Panc1 (cell line): Measurements from ENCODE around the gene CHAF1B.
"Not testable (repeated sequence)": the region's sequence is repeated elsewhere in the genome, so short reads cannot be mapped to it uniquely, and the experiment has no call there.

Experiments
- POLR2AphosphoS5 ChIP-seq: IDR thresholded peaks from 2 replicates; pipeline ENCODE4 v1.6.1; 2012; ENCODE audit warnings: mild to moderate bottlenecking, low read depth, low read length, moderate library complexity
- SIN3A ChIP-seq: IDR thresholded peaks from 2 replicates; pipeline ENCODE4 v1.6.1; 2012; ENCODE audit warnings: low read depth, mild to moderate bottlenecking, low read length, moderate library complexity, borderline replicate concordance; ENCODE audit not compliant: insufficient read depth
- TCF7L2 ChIP-seq: IDR thresholded peaks from 2 replicates; pipeline ENCODE4 v1.6.1; 2011; ENCODE audit warnings: mild to moderate bottlenecking, low read depth, low read length, inconsistent platforms
- TF ChIP-seq, protein P1 (sequence below): fragments of 450-650 bp; IDR thresholded peaks from 2 replicates; pipeline ENCODE4 v1.5.1; 2017; ENCODE audit warnings: mild to moderate bottlenecking
- TF ChIP-seq, protein P2 (sequence below), 2 experiments: IDR thresholded peaks; 2 replicates each; pipeline ENCODE4 v1.6.1; 2011 to 2012; ENCODE audit warnings: low read depth in 2 of 2, control low read depth in 1 of 2, low read length in 1 of 2, mild to moderate bottlenecking in 1 of 2, moderate library complexity in 1 of 2; ENCODE audit not compliant: insufficient read depth in 1 of 2

DNA sequence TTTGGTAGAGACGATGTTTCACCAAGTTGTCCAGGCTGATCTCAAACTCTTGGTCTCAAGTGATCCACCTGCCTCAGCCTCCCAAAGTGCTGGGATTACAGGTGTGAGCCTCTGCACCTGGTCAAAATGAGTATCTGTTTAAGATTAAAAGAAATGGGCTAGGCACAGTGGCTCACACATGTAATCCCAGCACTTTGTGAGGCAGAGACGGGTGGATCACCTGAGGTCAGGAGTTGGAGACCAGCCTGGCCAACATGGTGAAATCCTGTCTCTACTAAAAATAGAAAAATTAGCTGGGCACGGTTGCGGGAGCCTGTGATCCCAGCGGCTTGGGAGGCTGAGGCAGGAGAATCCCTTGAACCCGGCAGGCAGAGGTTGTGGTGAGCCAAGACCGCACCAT is 42.6 kb upstream of the CHAF1B start:
- TF ChIP-seq, protein P1, sequence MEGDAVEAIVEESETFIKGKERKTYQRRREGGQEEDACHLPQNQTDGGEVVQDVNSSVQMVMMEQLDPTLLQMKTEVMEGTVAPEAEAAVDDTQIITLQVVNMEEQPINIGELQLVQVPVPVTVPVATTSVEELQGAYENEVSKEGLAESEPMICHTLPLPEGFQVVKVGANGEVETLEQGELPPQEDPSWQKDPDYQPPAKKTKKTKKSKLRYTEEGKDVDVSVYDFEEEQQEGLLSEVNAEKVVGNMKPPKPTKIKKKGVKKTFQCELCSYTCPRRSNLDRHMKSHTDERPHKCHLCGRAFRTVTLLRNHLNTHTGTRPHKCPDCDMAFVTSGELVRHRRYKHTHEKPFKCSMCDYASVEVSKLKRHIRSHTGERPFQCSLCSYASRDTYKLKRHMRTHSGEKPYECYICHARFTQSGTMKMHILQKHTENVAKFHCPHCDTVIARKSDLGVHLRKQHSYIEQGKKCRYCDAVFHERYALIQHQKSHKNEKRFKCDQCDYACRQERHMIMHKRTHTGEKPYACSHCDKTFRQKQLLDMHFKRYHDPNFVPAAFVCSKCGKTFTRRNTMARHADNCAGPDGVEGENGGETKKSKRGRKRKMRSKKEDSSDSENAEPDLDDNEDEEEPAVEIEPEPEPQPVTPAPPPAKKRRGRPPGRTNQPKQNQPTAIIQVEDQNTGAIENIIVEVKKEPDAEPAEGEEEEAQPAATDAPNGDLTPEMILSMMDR, result not testable (repeated sequence)
- TF ChIP-seq, protein P2, sequence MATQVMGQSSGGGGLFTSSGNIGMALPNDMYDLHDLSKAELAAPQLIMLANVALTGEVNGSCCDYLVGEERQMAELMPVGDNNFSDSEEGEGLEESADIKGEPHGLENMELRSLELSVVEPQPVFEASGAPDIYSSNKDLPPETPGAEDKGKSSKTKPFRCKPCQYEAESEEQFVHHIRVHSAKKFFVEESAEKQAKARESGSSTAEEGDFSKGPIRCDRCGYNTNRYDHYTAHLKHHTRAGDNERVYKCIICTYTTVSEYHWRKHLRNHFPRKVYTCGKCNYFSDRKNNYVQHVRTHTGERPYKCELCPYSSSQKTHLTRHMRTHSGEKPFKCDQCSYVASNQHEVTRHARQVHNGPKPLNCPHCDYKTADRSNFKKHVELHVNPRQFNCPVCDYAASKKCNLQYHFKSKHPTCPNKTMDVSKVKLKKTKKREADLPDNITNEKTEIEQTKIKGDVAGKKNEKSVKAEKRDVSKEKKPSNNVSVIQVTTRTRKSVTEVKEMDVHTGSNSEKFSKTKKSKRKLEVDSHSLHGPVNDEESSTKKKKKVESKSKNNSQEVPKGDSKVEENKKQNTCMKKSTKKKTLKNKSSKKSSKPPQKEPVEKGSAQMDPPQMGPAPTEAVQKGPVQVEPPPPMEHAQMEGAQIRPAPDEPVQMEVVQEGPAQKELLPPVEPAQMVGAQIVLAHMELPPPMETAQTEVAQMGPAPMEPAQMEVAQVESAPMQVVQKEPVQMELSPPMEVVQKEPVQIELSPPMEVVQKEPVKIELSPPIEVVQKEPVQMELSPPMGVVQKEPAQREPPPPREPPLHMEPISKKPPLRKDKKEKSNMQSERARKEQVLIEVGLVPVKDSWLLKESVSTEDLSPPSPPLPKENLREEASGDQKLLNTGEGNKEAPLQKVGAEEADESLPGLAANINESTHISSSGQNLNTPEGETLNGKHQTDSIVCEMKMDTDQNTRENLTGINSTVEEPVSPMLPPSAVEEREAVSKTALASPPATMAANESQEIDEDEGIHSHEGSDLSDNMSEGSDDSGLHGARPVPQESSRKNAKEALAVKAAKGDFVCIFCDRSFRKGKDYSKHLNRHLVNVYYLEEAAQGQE (IDR thresholded peaks at IDR 0.05; ENCODE audit: insufficient read depth in 1 of 2, low read depth in 2 of 2, low read length in 1 of 2), result not testable (repeated sequence)
- TF ChIP-seq POLR2AphosphoS5, TCF7L2, SIN3A: not testable (repeated sequence)
